Measurements from ENCODE around the gene RICTOR.

RICTOR gene

DNA sequence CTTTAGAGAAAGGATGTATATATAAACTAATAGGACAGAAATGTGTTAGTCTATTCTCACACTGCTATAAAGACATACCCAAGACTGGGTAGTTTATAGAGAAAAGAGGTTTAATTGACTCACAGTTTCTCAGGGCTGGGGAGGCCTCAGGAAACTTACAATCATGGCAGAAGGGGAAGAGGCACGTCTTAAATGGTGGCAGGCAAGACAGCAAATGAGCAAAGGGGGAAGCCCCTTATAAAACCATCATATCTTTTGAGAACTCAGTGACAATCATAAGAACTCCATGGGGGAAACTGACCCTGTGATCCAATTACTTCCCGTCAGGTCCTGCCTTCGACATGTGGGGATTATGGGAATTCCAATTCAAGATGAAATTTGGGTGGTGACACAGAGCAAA is 8.8 kb upstream of the RICTOR start:
- no peak for TF ChIP-seq ZNF8 (CRISPR knock-in tag; IDR thresholded peaks at IDR 0.05)
- no peak for TF ChIP-seq BACH2 (CRISPR knock-in tag; IDR thresholded peaks at IDR 0.05; ENCODE audit: borderline replicate concordance)
- TF ChIP-seq ISL1 (CRISPR knock-in tag; IDR thresholded peaks at IDR 0.05), result no peak
- no peak for TF ChIP-seq ZNF565 (CRISPR knock-in tag; conservative IDR thresholded peaks at IDR 0.05; ENCODE audit: low read depth)
- ATAC-seq, result no peak

DNA sequence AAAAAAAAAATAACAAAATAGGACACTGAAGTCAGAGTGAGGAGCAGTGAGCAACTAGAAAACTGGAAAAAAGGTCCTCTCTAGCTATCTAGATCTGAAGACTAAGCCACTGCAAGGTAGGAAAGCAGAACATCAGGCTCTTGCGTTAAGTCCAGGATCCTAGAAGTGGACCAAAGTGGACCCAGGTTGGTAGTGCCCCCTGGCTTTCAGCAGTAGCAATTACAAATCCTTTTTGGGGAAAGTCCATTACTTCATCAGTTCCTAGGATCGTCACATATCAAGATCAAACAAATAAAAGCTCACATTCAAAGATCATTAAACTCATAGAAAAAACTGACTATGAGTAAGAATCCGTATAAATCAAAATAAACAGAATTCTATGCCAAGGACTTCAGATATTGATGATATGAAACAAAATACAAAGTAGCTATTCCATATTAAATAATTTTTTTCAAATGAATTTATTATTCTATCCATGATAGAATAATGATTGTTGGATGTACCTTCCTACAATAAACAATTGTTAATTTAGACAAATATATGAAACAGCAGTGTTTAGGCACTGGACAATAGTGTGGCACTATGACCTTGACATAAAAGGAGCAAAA is 6.5 kb upstream of the RICTOR start:
- TF ChIP-seq, protein P1, sequence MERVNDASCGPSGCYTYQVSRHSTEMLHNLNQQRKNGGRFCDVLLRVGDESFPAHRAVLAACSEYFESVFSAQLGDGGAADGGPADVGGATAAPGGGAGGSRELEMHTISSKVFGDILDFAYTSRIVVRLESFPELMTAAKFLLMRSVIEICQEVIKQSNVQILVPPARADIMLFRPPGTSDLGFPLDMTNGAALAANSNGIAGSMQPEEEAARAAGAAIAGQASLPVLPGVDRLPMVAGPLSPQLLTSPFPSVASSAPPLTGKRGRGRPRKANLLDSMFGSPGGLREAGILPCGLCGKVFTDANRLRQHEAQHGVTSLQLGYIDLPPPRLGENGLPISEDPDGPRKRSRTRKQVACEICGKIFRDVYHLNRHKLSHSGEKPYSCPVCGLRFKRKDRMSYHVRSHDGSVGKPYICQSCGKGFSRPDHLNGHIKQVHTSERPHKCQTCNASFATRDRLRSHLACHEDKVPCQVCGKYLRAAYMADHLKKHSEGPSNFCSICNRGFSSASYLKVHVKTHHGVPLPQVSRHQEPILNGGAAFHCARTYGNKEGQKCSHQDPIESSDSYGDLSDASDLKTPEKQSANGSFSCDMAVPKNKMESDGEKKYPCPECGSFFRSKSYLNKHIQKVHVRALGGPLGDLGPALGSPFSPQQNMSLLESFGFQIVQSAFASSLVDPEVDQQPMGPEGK (CRISPR knock-in tag; IDR thresholded peaks at IDR 0.05; ENCODE audit: borderline replicate concordance), result no peak
- TF ChIP-seq ISL1 (CRISPR knock-in tag; IDR thresholded peaks at IDR 0.05) (no peak), BACH2 (CRISPR knock-in tag; IDR thresholded peaks at IDR 0.05; ENCODE audit: borderline replicate concordance) (no peak), OSR1 (CRISPR knock-in tag; IDR thresholded peaks at IDR 0.05) (no peak), GLIS3 (CRISPR knock-in tag; IDR thresholded peaks at IDR 0.05) (no peak), CSRNP3 (CRISPR knock-in tag; IDR thresholded peaks at IDR 0.05) (no peak), ZFP30 (CRISPR knock-in tag; IDR thresholded peaks at IDR 0.05) (no peak), TCF4 (CRISPR knock-in tag; IDR thresholded peaks at IDR 0.05; ENCODE audit: borderline replicate concordance) (no peak), PPARA (CRISPR knock-in tag; IDR thresholded peaks at IDR 0.05; ENCODE audit: borderline replicate concordance) (no peak), ZNF565 (CRISPR knock-in tag; conservative IDR thresholded peaks at IDR 0.05; ENCODE audit: low read depth) (no peak), CSDC2 (CRISPR knock-in tag; IDR thresholded peaks at IDR 0.05) (no peak), SNAI2 (CRISPR knock-in tag; IDR thresholded peaks at IDR 0.05) (no peak), ZFP3 (CRISPR knock-in tag; IDR thresholded peaks at IDR 0.05) (no peak), ZNF70 (CRISPR knock-in tag; IDR thresholded peaks at IDR 0.05) (no peak), RARB (CRISPR knock-in tag; IDR thresholded peaks at IDR 0.05) (no peak)
- TF ChIP-seq, protein P2, sequence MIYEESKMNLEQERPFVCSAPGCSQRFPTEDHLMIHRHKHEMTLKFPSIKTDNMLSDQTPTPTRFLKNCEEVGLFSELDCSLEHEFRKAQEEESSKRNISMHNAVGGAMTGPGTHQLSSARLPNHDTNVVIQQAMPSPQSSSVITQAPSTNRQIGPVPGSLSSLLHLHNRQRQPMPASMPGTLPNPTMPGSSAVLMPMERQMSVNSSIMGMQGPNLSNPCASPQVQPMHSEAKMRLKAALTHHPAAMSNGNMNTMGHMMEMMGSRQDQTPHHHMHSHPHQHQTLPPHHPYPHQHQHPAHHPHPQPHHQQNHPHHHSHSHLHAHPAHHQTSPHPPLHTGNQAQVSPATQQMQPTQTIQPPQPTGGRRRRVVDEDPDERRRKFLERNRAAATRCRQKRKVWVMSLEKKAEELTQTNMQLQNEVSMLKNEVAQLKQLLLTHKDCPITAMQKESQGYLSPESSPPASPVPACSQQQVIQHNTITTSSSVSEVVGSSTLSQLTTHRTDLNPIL (CRISPR knock-in tag; IDR thresholded peaks at IDR 0.05; ENCODE audit: low read depth), result no peak
- ATAC-seq, result peak; percentile 84

DNA sequence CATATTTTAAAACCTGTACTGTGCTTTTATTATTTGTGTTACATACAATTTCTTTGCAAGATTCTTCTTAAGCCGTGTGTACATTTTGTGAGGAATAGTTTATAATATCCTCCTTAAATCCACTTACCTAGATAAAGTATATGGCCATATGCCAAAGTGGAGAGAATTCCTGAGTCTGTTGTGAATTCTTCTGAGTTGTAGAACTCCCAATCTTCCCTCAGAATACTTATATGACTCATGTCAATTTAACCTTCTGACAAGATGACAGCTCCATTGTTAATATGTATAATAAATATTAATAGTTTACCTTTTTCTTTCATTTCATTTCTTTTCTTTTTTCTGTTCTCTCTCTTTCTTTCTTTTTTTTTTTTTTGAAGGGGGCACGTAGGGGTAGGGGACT is 6.0 kb upstream of the RICTOR start:
- no peak for ATAC-seq
- TF ChIP-seq TSHZ2 (CRISPR knock-in tag; IDR thresholded peaks at IDR 0.05) (no peak), BACH2 (CRISPR knock-in tag; IDR thresholded peaks at IDR 0.05; ENCODE audit: borderline replicate concordance) (no peak), CSDC2 (CRISPR knock-in tag; IDR thresholded peaks at IDR 0.05) (no peak), ZNF70 (CRISPR knock-in tag; IDR thresholded peaks at IDR 0.05) (no peak), GLIS3 (CRISPR knock-in tag; IDR thresholded peaks at IDR 0.05) (no peak), ZFP30 (CRISPR knock-in tag; IDR thresholded peaks at IDR 0.05) (no peak), ISL1 (CRISPR knock-in tag; IDR thresholded peaks at IDR 0.05) (no peak), PPARA (CRISPR knock-in tag; IDR thresholded peaks at IDR 0.05; ENCODE audit: borderline replicate concordance) (no peak), TCF4 (CRISPR knock-in tag; IDR thresholded peaks at IDR 0.05; ENCODE audit: borderline replicate concordance) (no peak)
- TF ChIP-seq, protein P3, sequence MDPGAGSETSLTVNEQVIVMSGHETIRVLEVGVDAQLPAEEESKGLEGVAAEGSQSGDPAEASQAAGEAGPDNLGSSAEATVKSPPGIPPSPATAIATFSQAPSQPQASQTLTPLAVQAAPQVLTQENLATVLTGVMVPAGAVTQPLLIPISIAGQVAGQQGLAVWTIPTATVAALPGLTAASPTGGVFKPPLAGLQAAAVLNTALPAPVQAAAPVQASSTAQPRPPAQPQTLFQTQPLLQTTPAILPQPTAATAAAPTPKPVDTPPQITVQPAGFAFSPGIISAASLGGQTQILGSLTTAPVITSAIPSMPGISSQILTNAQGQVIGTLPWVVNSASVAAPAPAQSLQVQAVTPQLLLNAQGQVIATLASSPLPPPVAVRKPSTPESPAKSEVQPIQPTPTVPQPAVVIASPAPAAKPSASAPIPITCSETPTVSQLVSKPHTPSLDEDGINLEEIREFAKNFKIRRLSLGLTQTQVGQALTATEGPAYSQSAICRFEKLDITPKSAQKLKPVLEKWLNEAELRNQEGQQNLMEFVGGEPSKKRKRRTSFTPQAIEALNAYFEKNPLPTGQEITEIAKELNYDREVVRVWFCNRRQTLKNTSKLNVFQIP (CRISPR knock-in tag; IDR thresholded peaks at IDR 0.05; ENCODE audit: borderline replicate concordance, low read depth), result no peak

Measured in SK-N-SH treated with all-trans-retinoic acid at 6 μM for 48 hours (cell line).